ENCODE data around the gene UBAC1. TPM values are rescaled to one million over a fixed set of nuclear protein-coding genes. Genes with fewer than 3 reads are reported as not detected.

The UBAC1 gene
- polyA plus RNA-seq, 1 donor (not counting 4 experiments of a cell fraction or from before 2014, with no cell fraction given), result 50.7 TPM

- H3K4me2 ChIP-seq (ENCODE audit: control insufficient read depth, extremely low read depth, insufficient read depth, low read depth, low read length), result no peak overlapping the region
- no peak overlapping the region for H3K4me3 ChIP-seq (ENCODE audit: control insufficient read depth in 2 of 3, extremely low read depth in 1 of 3, insufficient read depth in 2 of 3, low read depth in 1 of 3, low read length in 3 of 3)
- no peak overlapping the region for H2AFZ ChIP-seq (ENCODE audit: control insufficient read depth, low read length)
- peaks cover 22% of the 10 kb centered on the region in 2 experiments for H3K36me3 ChIP-seq (ENCODE audit: control insufficient read depth in 2 of 2, extremely low read depth in 1 of 2, insufficient read depth in 2 of 2, low read length in 2 of 2)
- no peak overlapping the region for H3K27ac ChIP-seq (ENCODE audit: control insufficient read depth, insufficient read depth, low read length)
- no peak for TF ChIP-seq CTCF (optimal IDR thresholded peaks at IDR 0.05 in 1 of 3, IDR thresholded peaks at IDR 0.05 in 1 of 3, conservative IDR thresholded peaks at IDR 0.05 in 1 of 3; ENCODE audit: extremely low read depth in 1 of 3, insufficient read depth in 2 of 3, low read length in 3 of 3)
- TF ChIP-seq EZH2 (IDR thresholded peaks at IDR 0.05; ENCODE audit: low read length), result no peak
- H3K79me2 ChIP-seq (ENCODE audit: control insufficient read depth, insufficient read depth, low read length), result no peaks in the 10 kb centered on the region
- H3K9ac ChIP-seq (ENCODE audit: control insufficient read depth, extremely low read depth, insufficient read depth, low read length), result no peak overlapping the region
- H3K9me1 ChIP-seq (ENCODE audit: control insufficient read depth, extremely low read depth, insufficient read depth, low read length), result no peaks in the 10 kb centered on the region
- H3K27me3 ChIP-seq (ENCODE audit: control insufficient read depth, extremely low read depth, insufficient read depth, low read length), result no peaks in the 10 kb centered on the region
- FAIRE-seq (no peak), DNase-seq (ENCODE audit: low read depth, low spot score) (no peak)
- H3K4me1 ChIP-seq (ENCODE audit: control insufficient read depth, extremely low read depth, insufficient read depth, low read length), result peaks cover 3% of the 10 kb centered on the region
- dilution Hi-C loops (cut with MboI; ENCODE audit: extremely low pct_ligation_motif_present, low sequenced_read_pairs), result no loop called here
- no peaks in the 10 kb centered on the region for H4K20me1 ChIP-seq (ENCODE audit: control insufficient read depth, extremely low read depth, insufficient read depth, low read length)
- no peaks in the 10 kb centered on the region for H3K9me3 ChIP-seq (ENCODE audit: control insufficient read depth, low read depth, low read length)
Observed at GRCh38 chr9:135932656-135933055, 28.5 kb downstream of the UBAC1 start.

- dilution Hi-C loops (cut with MboI; ENCODE audit: extremely low pct_ligation_motif_present, low sequenced_read_pairs), result no loop called here
- peaks cover 2% of the 10 kb centered on the region for H4K20me1 ChIP-seq (ENCODE audit: control insufficient read depth, extremely low read depth, insufficient read depth, low read length)
- no peaks in the 10 kb centered on the region for H3K9me3 ChIP-seq (ENCODE audit: control insufficient read depth, low read depth, low read length)
- H3K9me1 ChIP-seq (ENCODE audit: control insufficient read depth, extremely low read depth, insufficient read depth, low read length), result no peaks in the 10 kb centered on the region
- no peak overlapping the region for H3K9ac ChIP-seq (ENCODE audit: control insufficient read depth, extremely low read depth, insufficient read depth, low read length)
- no peaks in the 10 kb centered on the region for H3K79me2 ChIP-seq (ENCODE audit: control insufficient read depth, insufficient read depth, low read length)
- DNase-seq (ENCODE audit: low read depth, low spot score) (no peak), FAIRE-seq (no peak)
- no peak overlapping the region for H3K4me2 ChIP-seq (ENCODE audit: control insufficient read depth, extremely low read depth, insufficient read depth, low read depth, low read length)
- H3K27me3 ChIP-seq (ENCODE audit: control insufficient read depth, extremely low read depth, insufficient read depth, low read length), result no peaks in the 10 kb centered on the region
- no peak overlapping the region for H2AFZ ChIP-seq (ENCODE audit: control insufficient read depth, low read length)
- H3K4me3 ChIP-seq (ENCODE audit: control insufficient read depth in 2 of 3, extremely low read depth in 1 of 3, insufficient read depth in 2 of 3, low read depth in 1 of 3, low read length in 3 of 3), result no peak overlapping the region
- peaks cover 17 to 18% of the 10 kb centered on the region in 2 experiments for H3K36me3 ChIP-seq (ENCODE audit: control insufficient read depth in 2 of 2, extremely low read depth in 1 of 2, insufficient read depth in 2 of 2, low read length in 2 of 2)
- no peak overlapping the region for H3K27ac ChIP-seq (ENCODE audit: control insufficient read depth, insufficient read depth, low read length)
- peaks cover 14% of the 10 kb centered on the region for H3K4me1 ChIP-seq (ENCODE audit: control insufficient read depth, extremely low read depth, insufficient read depth, low read length)
- TF ChIP-seq EZH2 (IDR thresholded peaks at IDR 0.05; ENCODE audit: low read length) (no peak), CTCF (optimal IDR thresholded peaks at IDR 0.05 in 1 of 3, IDR thresholded peaks at IDR 0.05 in 1 of 3, conservative IDR thresholded peaks at IDR 0.05 in 1 of 3; ENCODE audit: extremely low read depth in 1 of 3, insufficient read depth in 2 of 3, low read length in 3 of 3) (no peak)
Observed at GRCh38 chr9:135931349-135931820, 29.8 kb downstream of the UBAC1 start.
